ENCODE measurements around the gene ANK3.

- TF ChIP-seq, protein P1, sequence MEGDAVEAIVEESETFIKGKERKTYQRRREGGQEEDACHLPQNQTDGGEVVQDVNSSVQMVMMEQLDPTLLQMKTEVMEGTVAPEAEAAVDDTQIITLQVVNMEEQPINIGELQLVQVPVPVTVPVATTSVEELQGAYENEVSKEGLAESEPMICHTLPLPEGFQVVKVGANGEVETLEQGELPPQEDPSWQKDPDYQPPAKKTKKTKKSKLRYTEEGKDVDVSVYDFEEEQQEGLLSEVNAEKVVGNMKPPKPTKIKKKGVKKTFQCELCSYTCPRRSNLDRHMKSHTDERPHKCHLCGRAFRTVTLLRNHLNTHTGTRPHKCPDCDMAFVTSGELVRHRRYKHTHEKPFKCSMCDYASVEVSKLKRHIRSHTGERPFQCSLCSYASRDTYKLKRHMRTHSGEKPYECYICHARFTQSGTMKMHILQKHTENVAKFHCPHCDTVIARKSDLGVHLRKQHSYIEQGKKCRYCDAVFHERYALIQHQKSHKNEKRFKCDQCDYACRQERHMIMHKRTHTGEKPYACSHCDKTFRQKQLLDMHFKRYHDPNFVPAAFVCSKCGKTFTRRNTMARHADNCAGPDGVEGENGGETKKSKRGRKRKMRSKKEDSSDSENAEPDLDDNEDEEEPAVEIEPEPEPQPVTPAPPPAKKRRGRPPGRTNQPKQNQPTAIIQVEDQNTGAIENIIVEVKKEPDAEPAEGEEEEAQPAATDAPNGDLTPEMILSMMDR (IDR thresholded peaks at IDR 0.05; ENCODE audit: low read depth, low read length) = no peak
- TF ChIP-seq, protein P2, sequence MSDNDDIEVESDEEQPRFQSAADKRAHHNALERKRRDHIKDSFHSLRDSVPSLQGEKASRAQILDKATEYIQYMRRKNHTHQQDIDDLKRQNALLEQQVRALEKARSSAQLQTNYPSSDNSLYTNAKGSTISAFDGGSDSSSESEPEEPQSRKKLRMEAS (IDR thresholded peaks at IDR 0.05; ENCODE audit: low read depth, low read length) = no peak
Observed at GRCh38 chr10:60139290-60139689, 250.4 kb downstream of the ANK3 start.
